Activated CD4-positive, alpha-beta T cell treated with anti-CD3 and anti-CD28 coated beads for 36 hours (primary cell): ENCODE measurements around the gene PALD1. TPM values are rescaled to one million over a fixed set of nuclear protein-coding genes. Genes with fewer than 3 reads are reported as not detected.

ENCODE experiments used
- ATAC-seq: fragments of 200-7000 bp; cut with Tn5 transposase; one replicate; pipeline ENCODE4 v1.10.0; 2021; ENCODE audit warnings: mild to moderate bottlenecking, moderate library complexity
- CTCF ChIA-PET: fragments of 350-600 bp; sonication (Branson Sonifier 250); formaldehyde crosslinking; loops from one replicate; lab custom pipeline; 2021; ENCODE audit warnings: antibody characterized with exemption; lab: Charles Lee
- POLR2A ChIA-PET: fragments of 350-600 bp; sonication (Branson Sonifier 250); formaldehyde crosslinking; loops from one replicate; lab custom pipeline; 2021; ENCODE audit warnings: antibody characterized with exemption, inconsistent platforms; lab: Charles Lee
- DNase-seq: peaks from one replicate; pipeline ENCODE4 v3.0.0-alpha.2; 2020
- H3K27ac Mint-ChIP-seq: one replicate; pipeline ENCODE4 v1.8.0; 2021; ENCODE audit warnings: mixed read lengths
- H3K27me3 Mint-ChIP-seq: one replicate; pipeline ENCODE4 v1.8.0; 2021; ENCODE audit warnings: mixed read lengths
- H3K36me3 Mint-ChIP-seq: one replicate; pipeline ENCODE4 v1.8.0; 2021; ENCODE audit warnings: low read depth, mixed read lengths
- H3K4me1 Mint-ChIP-seq: one replicate; pipeline ENCODE4 v1.8.0; 2021; ENCODE audit warnings: mixed read lengths
- H3K4me3 Mint-ChIP-seq: one replicate; pipeline ENCODE4 v1.8.0; 2021; ENCODE audit warnings: mild to moderate bottlenecking, moderate library complexity, mixed read lengths
- H3K9me3 Mint-ChIP-seq: one replicate; pipeline ENCODE4 v1.8.0; 2021; ENCODE audit warnings: low read depth, mixed read lengths
- intact Hi-C, 2 experiments: fragments of 100-400 bp; cut with DNase I in 1 of 2; cut with micrococcal nuclease in 1 of 2; formaldehyde crosslinking; loops; one replicate each; pipeline versions ENCODE4 v1.14.2 to v1.15.1; 2022 to 2024; cut with DNase I, micrococcal nuclease
- total RNA-seq, 2 experiments: library from RNA; stranded (reverse); gene quantifications; one replicate each; pipeline ENCODE4 v1.2.3, GENCODE V29; 2021

PALD1 gene
- total RNA-seq, 2 experiments from 2014 or later: 5.4 to 6.7 TPM

DNA sequence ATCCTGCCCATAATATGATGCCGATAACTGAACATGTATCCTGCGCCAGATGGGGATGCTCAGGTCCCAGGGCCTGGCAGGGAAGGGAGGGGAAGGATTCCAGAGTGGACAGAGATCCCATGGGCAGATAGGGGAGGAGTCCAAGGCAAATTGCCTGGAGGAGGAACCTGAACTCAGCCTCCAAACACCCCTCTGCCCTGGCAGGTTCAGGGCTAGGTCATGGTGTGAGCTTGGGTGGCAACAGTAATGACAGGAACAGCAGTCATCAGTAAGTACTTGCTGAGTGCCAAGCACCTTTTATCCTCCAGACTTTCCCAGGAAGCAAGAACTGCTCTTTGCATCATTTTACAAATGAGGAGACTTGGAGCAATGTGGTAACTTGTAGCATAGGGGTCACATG, 3.8 kb upstream of the PALD1 start:
- ChIA-PET POLR2A (no interaction called here), CTCF (no interaction called here)
- Mint-ChIP-seq H3K4me1 (peaks cover 28% of the 10 kb centered on the region), H3K4me3 (no peak overlapping the region), H3K36me3 (no peaks in the 10 kb centered on the region), H3K27me3 (peaks cover 22% of the 10 kb centered on the region), H3K27ac (no peak overlapping the region), H3K9me3 (no peaks in the 10 kb centered on the region)
- no peak for DNase-seq
- ATAC-seq: no peak
- intact Hi-C loops: loop anchor here (5.0 kb wide), 3 partner anchors 72 to 343 kb away; partner anchors contain the start of genes EIF4EBP2 (in 1 of the 2) and SGPL1 (in 1 of the 2)

- H3K36me3 Mint-ChIP-seq: peaks cover 2% of the 10 kb centered on the region
- ChIA-PET CTCF (interaction anchor here (0.7 to 1.2 kb wide), 3 partner anchors 15 to 67 kb away, joined by 3 read pairs; no protein-coding TSS in a partner anchor), POLR2A (no interaction called here)
- H3K27me3 Mint-ChIP-seq: peaks cover 22% of the 10 kb centered on the region
- DNase-seq (peak; percentile 44), ATAC-seq (no peak)
- peaks cover 37% of the 10 kb centered on the region for H3K4me1 Mint-ChIP-seq
- intact Hi-C loops: loop anchor here (5.0 kb wide), 3 partner anchors 73 to 342 kb away; partner anchors contain the start of genes EIF4EBP2 (in 1 of the 2) and SGPL1 (in 1 of the 2)
- H3K27ac Mint-ChIP-seq: no peak overlapping the region
- no peak overlapping the region for H3K4me3 Mint-ChIP-seq
- H3K9me3 Mint-ChIP-seq: no peaks in the 10 kb centered on the region
These were observed 2.9 kb upstream of the PALD1 start for GRCh38 chr10:70475661-70476060.

GRCh38 chr10:70476249-70477035, 2.1 kb upstream of the PALD1 start:
- intact Hi-C loops: loop anchor here (1.0 to 5.0 kb wide), 6 partner anchors 72 to 341 kb away; partner anchors contain the start of genes EIF4EBP2 (in 2 of the 2), LRRC20 (in 1 of the 2) and SGPL1 (in 1 of the 2)
- POLR2A ChIA-PET: interaction anchor here (0.6 kb wide), 1 partner anchor 244 kb away, joined by 4 read pairs; no protein-coding TSS in a partner anchor
- Mint-ChIP-seq H3K9me3 (no peaks in the 10 kb centered on the region), H3K4me3 (no peak overlapping the region), H3K4me1 (peaks cover 41% of the 10 kb centered on the region), H3K27ac (no peak overlapping the region), H3K27me3 (peaks cover 22% of the 10 kb centered on the region), H3K36me3 (peaks cover 2% of the 10 kb centered on the region)
- DNase-seq: peak; percentile 28
- ATAC-seq: no peak
- CTCF ChIA-PET: interaction anchor here (0.6 to 1.4 kb wide), 5 partner anchors 16 to 252 kb away, joined by 3 read pairs; no protein-coding TSS in a partner anchor

DNA sequence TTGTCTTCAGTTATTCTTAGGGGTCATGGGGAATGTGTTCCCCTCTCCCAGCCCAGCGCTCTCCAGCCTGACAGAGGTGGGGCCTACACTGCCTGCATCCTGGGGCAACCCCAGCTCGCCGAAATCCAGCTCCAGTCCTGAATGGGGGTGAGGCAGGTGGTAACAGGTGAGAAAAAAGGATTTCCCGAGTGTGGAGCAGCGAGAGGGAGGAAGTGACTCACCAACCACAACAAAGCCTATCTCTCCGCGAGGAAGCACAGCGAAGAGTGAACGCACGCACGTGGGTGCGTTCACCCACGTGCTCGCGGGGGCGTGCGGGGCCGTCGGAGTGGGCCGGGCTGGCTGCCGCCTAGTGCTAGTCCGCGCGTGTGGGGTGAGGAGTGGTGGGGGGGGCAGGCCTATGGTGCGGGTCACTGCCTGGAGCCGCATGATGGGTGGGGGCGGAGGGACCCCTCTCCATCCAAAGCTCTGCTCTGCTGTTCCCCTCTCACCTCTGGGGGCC, 855 bp upstream of the PALD1 start:
- H3K27ac Mint-ChIP-seq: peak overlapping the region; percentile 67
- intact Hi-C loops: loop anchor here (1.0 to 5.0 kb wide), 6 partner anchors 73 to 340 kb away; partner anchors contain the start of genes EIF4EBP2 (in 2 of the 2), LRRC20 (in 1 of the 2) and SGPL1 (in 1 of the 2)
- ChIA-PET POLR2A (interaction anchor here (0.8 kb wide), 1 partner anchor 246 kb away, joined by 3 read pairs; no protein-coding TSS in a partner anchor), CTCF (interaction anchor here (0.9 to 1.4 kb wide), 3 partner anchors 17 to 256 kb away, joined by 3 to 4 read pairs (median 4); no protein-coding TSS in a partner anchor)
- ATAC-seq (peak; percentile 41), DNase-seq (peak; percentile 89)
- no peaks in the 10 kb centered on the region for H3K9me3 Mint-ChIP-seq
- peak overlapping the region; percentile 70 for H3K4me3 Mint-ChIP-seq
- peaks cover 2% of the 10 kb centered on the region for H3K36me3 Mint-ChIP-seq
- peaks cover 41% of the 10 kb centered on the region for H3K4me1 Mint-ChIP-seq
- peaks cover 22% of the 10 kb centered on the region for H3K27me3 Mint-ChIP-seq

GRCh38 chr10:70479165-70479581, 606 bp downstream of the PALD1 start:
- peaks cover 41% of the 10 kb centered on the region for H3K4me1 Mint-ChIP-seq
- H3K27me3 Mint-ChIP-seq: peaks cover 19% of the 10 kb centered on the region
- H3K4me3 Mint-ChIP-seq: peak overlapping the region; percentile 67
- ChIA-PET CTCF (interaction anchor here (0.5 to 1.0 kb wide), 3 partner anchors 60 to 466 kb away, joined by 3 read pairs; no protein-coding TSS in a partner anchor), POLR2A (interaction anchor here (1.0 kb wide), 1 partner anchor 247 kb away, joined by 3 read pairs; no protein-coding TSS in a partner anchor)
- intact Hi-C loops: loop anchor here (5.0 kb wide), 3 partner anchors 77 to 338 kb away; partner anchors contain the start of genes EIF4EBP2 (in 1 of the 2) and SGPL1 (in 1 of the 2)
- ATAC-seq (no peak), DNase-seq (no peak)
- peaks cover 2% of the 10 kb centered on the region for H3K36me3 Mint-ChIP-seq
- H3K27ac Mint-ChIP-seq: no peak overlapping the region
- no peaks in the 10 kb centered on the region for H3K9me3 Mint-ChIP-seq

DNA sequence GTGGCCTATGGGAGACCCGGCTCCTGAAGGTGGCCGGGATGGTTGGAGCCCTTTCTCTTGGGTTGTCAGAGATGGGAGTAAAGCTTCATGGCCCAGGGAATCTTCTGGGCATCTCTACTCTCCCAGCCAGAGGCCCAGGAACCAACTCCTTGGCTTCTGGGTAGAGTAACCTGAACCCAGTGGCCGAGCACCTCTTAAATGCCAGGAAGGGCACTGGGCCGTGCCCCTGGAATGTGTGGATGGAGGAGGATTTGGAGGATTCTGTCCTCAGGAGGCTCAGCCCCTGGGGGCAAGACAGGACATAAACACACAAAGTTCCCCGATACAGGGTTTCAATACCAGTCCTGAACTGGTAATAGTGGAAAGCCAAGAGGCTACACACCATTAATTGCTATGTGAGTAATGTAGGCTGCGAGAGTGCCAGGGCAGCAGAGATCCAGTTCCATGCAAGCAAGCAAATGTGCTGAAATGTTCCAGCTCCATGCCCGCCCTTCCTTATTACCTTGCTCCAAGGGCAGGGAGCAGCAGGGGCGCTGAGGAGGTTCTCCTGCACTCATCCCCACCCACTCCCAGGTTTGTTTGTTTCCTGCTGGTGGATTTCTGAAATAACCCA, 1.2 kb downstream of the PALD1 start:
- DNase-seq (no peak), ATAC-seq (no peak)
- Mint-ChIP-seq H3K27me3 (peaks cover 15% of the 10 kb centered on the region), H3K4me1 (peaks cover 41% of the 10 kb centered on the region), H3K9me3 (no peaks in the 10 kb centered on the region), H3K27ac (peak overlapping the region; percentile 37), H3K36me3 (peaks cover 2% of the 10 kb centered on the region), H3K4me3 (peak overlapping the region; percentile 67)
- intact Hi-C loops: loop anchor here (5.0 kb wide), 3 partner anchors 77 to 338 kb away; partner anchors contain the start of genes EIF4EBP2 (in 1 of the 2) and SGPL1 (in 1 of the 2)
- ChIA-PET POLR2A (interaction anchor here (1.0 kb wide), 1 partner anchor 247 kb away, joined by 3 read pairs; no protein-coding TSS in a partner anchor), CTCF (interaction anchor here (0.6 to 1.0 kb wide), 3 partner anchors 103 to 466 kb away, joined by 3 read pairs; no protein-coding TSS in a partner anchor)

DNA sequence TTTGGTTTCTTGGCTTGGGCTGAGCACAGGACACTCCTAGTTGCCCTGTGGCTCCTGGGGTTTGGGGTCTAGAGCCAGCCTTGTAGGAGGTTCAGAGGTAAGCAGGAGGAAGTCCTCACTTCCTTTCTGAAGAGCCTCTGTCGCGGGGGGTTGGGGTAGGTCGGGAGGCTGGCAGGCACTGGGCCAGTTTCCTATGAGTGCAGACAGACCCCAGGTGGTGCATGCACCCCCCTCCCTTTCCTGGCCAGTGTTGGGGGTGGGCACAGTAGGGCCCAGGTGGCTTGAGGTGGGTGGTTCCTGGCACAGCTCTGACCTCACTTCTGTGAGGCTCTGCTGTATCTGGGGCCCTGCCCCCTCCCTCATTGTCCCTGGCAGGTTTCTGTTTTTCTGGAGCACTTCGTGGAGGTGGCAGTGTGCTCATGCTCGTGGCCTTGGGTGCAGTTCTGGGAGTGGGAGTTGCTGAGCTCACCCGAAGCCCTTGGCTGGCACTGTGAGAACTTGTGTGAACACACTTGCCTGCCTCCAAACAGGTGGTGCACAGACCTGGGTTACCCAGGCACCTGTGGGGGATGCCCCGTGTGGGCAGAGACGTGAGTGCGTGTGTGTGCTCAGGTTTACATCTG, 1.8 kb downstream of the PALD1 start:
- Mint-ChIP-seq H3K9me3 (no peaks in the 10 kb centered on the region), H3K4me1 (peaks cover 39% of the 10 kb centered on the region), H3K4me3 (peak overlapping the region; percentile 67), H3K27me3 (peaks cover 9% of the 10 kb centered on the region), H3K36me3 (peaks cover 2% of the 10 kb centered on the region), H3K27ac (peak overlapping the region; percentile 37)
- POLR2A ChIA-PET: no interaction called here
- intact Hi-C loops: no loop called here
- ATAC-seq: peak; percentile 31
- CTCF ChIA-PET: interaction anchor here (0.6 to 1.0 kb wide), 3 partner anchors 19 to 104 kb away, joined by 3 read pairs; no protein-coding TSS in a partner anchor
- peak; percentile 65 for DNase-seq

DNA sequence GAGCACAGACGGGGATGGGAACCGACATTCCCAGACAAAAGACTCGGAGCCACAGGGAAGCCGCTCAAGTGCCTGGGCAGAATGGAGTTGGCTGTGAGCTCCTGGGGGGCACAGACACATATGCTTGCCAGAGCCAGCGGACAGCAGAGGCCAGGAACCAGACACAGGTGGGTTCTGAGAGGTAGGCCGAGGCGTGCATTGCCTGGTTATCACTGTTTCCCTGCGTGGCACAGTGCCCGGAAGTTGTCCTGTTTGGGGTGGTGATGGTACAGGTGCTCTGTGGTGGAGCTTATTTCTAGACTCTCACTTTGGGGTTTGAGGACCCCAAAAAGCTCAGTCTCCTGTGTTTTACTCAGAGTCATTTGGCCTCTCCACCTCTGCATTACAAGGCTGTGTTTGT, 2.5 kb downstream of the PALD1 start:
- Mint-ChIP-seq H3K36me3 (peaks cover 2% of the 10 kb centered on the region), H3K27me3 (peaks cover 6% of the 10 kb centered on the region), H3K27ac (no peak overlapping the region), H3K9me3 (no peaks in the 10 kb centered on the region), H3K4me3 (peak overlapping the region; percentile 67), H3K4me1 (peaks cover 32% of the 10 kb centered on the region)
- ATAC-seq: no peak
- no peak for DNase-seq
- POLR2A ChIA-PET: no interaction called here
- intact Hi-C loops: no loop called here
- CTCF ChIA-PET: interaction anchor here (0.9 kb wide), 1 partner anchor 20 kb away, joined by 3 read pairs; no protein-coding TSS in a partner anchor

DNA sequence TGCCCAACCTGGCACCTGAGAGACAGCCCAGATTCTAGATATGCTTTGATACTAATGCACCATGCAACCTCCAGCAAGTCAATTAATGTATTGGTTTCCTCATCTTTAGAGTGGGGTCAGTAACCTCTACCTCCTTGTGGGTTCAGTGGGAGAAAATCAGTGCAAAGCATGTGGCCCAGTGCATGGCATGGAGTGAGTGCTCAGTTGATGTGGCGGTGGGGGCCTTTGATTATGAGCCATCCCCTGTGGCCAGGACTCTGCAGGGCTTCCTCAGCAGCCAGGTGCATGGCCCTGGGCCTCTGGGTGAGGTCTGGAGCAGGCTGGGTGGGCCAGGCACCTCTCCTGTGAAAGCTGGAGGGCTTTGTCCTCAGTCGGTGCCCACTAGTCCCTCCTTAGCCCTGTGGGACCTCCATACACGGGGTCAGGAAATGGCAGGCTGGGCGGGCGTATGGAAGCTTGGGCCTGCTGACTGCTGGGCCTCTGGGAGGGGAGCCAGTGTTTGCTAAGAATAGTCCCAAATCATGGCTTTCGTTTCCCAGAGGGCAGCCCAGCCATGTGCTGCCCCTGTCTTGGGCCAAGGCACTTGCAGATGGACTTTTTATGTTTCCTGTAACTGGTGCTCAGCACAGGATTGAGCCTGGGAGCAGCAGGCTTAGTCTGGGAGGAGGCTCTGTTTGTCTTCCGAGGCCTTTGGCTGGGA, 3.4 kb downstream of the PALD1 start:
- POLR2A ChIA-PET: no interaction called here
- no peak for ATAC-seq

More for the DNA sequence above, 3.4 kb downstream of the PALD1 start:
- peaks cover 3% of the 10 kb centered on the region for H3K27me3 Mint-ChIP-seq
- no peak for DNase-seq
- peaks cover 2% of the 10 kb centered on the region for H3K36me3 Mint-ChIP-seq
- intact Hi-C loops: no loop called here
- H3K27ac Mint-ChIP-seq: no peak overlapping the region
- no peaks in the 10 kb centered on the region for H3K9me3 Mint-ChIP-seq
- CTCF ChIA-PET: no interaction called here
- H3K4me3 Mint-ChIP-seq: no peak overlapping the region
- peaks cover 27% of the 10 kb centered on the region for H3K4me1 Mint-ChIP-seq
